Umbilical cord (tissue), 2 donors: Measurements from ENCODE around the gene MUC5AC. TPM values are rescaled to one million over a fixed set of nuclear protein-coding genes. Genes with fewer than 3 reads are reported as not detected.
A peak's percentile ranks its signal among the peaks of the same experiment; 100 is the strongest.
"Not testable (repeated sequence)": the region's sequence is repeated elsewhere in the genome, so short reads cannot be mapped to it uniquely, and the experiment has no call there.

Experiments used
- DNase-seq: peaks from one replicate; pipeline ENCODE4 v3.0.0-alpha.2; 2015; ENCODE audit warnings: low spot score
- total RNA-seq: library from RNA; depleted of rRNA; stranded (reverse); fragments of >200 nt; gene quantifications from one replicate; pipeline ENCODE4 v1.2.3, GENCODE V29; 2014; ENCODE audit warnings: low replicate concordance; ENCODE audit not compliant: insufficient read depth

Gene MUC5AC
- total RNA-seq, 1 donor from 2014 or later = 1.4 TPM

DNA sequence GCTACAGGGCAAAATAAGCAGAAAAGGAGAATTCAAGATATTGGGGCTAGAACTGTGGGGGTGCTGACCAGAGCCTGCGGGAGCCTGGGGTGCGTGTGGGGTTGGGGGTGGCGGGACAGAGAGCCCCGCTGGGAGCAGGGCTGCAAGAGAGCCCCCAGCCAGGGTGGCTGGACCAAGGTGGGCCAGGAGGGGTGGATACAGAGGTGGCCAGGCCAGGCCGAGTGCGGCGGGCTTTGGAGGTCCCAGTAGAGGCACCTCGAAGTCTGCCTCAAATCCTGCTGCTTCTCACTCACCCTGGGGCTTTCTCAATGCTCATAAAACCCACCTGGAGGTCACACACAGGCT, 48.2 kb downstream of the MUC5AC start:
- DNase-seq = no peak

GRCh38 chr11:1206391-1207271, 48.9 kb downstream of the MUC5AC start:
- DNase-seq = no peak

GRCh38 chr11:1207401-1208143, 49.8 kb downstream of the MUC5AC start:
- no peak for DNase-seq

DNA sequence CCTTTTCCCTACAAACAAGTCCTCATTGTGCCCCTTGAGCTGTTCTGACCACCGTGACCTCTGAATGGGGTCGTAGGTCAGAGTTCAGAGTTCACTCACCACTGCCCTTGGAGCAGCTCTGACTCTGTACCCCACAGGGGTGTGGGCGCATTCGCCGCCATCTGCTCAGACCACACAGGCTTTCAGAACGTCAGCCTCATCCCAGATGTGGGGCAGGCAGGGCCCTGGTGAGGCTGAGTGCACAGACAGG, 50.3 kb downstream of the MUC5AC start:
- no peak for DNase-seq

- DNase-seq = no peak
Observed at GRCh38 chr11:1208394-1209261, 50.9 kb downstream of the MUC5AC start.

DNA sequence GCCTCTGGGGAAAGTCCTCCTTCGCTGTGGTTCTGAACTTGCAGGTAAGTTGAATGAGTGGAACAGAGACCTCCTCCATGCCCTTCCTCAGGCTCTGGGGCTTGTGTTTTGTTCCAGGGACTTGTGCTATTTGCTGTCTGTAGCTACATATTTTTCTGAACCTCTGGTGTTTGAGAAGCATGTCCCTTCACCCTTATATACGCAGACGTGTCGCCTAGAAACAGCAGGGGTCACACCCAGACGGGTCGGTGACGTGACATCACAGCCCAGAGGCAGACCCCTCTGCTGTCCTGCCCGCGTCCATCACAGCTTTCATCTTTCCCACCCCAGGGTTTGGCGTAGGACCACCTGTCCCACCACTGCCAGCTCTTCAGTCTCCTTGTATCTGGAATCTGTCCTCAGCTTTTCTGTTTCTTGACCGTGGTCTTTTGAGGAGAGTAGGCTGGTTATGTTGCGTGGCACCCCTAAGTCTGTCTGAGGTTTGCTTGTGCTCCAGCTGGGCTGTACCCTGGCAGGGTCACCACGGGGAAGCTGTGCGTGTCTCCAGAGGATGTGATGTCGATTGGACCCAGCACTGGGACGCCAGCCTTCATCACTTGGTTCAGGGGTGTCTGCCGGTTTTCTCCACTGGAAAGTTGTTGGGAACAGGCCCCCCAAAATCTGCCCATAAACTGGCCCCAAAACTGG, 51.8 kb downstream of the MUC5AC start:
- no peak for DNase-seq

DNA sequence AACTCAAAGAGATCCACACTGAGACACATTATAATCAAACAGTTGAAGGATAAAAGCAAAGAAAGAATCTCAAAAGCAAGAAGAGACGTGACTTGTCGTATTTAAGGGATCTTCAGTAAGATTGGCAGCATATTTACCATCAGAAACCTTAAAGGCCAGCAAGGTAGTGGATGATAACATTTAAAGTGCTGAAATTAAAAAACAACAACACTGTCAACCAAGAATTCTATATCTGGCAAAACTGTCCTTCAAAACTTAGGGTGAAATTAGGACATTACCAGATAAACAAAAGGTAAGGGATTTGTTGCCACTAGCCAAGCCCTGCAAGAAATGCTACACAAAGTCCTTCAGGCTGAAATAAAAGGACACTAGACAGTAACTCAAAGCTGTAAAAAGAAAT, 54.1 kb downstream of the MUC5AC start:
- DNase-seq = no peak

DNA sequence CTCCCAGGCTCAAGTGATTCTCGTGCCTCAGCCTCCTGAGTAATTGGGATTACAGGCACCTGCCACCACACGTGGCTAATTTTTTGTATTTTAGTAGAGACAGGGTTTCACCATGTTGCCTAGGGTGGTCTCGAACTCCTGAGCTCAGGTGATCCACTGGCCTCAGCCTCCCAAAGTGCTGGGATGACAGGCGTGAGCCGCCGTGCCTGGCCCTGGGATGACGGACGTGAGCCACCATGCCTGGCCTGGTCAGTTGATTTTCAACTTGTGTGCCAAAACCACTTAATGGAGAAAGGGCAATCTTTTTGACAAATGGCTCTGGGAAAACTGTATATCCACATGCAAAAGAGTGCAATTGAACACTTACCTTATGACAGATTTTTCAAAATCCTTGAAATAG, 58.1 kb downstream of the MUC5AC start:
- not testable (repeated sequence) for DNase-seq

DNA sequence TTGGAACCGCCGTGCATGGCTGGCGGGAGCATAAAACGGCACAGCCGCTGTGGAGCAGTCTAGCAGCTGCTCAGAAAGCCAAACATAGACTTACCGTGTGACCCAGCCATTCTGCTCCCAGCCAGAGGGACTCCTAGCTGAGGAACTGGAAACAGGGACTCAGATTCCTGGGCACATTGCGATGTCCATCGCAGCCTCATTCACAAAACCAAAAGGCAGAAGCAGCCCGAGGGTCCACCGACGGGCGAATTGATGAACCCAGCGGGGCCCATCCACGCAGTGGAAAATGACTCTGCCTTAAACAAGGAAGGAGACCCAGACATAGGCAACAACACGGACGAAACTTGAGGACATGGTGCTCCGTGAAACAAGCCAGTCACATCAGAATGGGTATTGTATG, 59.4 kb downstream of the MUC5AC start:
- DNase-seq = no peak

DNA sequence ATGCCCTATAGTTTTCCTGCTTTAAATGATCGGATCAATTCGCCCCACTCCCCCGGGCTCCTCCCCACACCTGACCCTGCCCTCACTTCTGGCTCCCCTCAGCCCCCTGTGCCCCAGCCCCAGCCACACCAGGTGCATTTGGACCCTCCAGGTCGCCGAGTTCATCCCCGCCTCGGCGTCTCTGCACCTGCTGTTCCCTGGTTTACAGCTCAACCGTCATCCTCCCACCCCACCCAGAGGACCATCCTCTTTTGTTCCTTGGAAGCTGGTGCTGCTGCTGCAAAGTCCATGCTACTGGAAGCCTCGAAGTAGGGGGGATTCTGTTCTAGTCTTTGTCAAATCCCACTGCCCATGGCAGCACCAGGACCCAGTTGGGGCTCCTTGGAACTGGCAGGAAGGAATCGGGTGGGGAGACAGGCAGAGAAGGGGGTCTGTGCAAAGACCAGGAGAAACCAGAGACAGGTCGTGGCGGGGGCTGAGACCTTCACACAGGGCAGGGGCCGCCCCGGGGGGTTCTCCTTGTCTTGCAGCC, 60.6 kb downstream of the MUC5AC start:
- DNase-seq = no peak

DNA sequence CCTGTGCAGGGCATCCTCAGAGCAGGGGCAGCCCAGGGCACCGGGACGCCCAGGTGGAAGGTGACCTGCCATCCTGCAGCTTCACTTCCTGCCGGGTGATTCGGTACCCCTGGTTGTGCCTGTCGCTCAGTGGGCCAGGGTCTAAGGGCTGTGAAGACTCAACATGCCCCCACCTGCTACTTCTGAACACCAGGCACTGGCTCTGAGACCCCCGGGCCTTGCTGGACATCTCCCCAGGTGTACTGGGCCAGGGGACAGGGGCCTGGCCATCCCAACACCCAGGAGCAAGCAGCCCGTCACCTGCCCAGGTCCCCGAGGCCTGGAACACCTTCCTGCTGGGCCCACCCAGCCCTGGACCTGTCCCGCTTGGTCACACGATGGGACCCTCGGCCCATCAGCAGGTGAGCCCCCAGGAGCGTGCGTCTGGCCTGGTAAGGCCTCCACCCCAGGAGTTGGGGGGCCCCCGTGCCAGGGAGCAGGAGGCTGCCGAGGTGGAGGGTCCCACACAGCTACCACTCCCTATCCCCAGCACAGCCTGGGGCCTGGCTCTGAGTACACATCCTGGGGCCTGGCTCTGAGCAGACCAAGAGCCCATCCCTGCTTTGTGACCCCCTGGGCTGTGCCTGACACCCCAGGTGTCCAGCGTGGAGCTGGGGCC, 61.2 kb downstream of the MUC5AC start:
- DNase-seq = no peak

DNA sequence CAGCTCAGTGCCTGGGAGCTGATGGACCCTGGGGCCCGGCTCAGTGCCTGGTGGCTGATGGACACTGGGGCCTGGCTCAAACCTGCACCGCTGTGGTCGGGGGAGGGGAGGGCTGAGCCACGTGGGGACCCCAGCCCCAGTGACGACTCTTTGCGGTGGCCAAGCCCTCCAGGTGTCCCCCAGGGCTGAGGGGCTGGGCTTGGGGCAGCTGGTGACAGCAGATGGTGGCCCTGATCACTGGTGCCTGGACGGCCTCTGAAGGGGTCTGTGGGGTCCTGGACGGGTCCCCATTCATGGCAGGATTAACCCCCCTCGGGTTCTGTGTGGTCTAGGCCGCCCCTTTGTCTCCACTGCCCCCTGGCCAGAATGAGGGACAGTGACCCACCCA, 61.7 kb downstream of the MUC5AC start:
- no peak for DNase-seq

DNA sequence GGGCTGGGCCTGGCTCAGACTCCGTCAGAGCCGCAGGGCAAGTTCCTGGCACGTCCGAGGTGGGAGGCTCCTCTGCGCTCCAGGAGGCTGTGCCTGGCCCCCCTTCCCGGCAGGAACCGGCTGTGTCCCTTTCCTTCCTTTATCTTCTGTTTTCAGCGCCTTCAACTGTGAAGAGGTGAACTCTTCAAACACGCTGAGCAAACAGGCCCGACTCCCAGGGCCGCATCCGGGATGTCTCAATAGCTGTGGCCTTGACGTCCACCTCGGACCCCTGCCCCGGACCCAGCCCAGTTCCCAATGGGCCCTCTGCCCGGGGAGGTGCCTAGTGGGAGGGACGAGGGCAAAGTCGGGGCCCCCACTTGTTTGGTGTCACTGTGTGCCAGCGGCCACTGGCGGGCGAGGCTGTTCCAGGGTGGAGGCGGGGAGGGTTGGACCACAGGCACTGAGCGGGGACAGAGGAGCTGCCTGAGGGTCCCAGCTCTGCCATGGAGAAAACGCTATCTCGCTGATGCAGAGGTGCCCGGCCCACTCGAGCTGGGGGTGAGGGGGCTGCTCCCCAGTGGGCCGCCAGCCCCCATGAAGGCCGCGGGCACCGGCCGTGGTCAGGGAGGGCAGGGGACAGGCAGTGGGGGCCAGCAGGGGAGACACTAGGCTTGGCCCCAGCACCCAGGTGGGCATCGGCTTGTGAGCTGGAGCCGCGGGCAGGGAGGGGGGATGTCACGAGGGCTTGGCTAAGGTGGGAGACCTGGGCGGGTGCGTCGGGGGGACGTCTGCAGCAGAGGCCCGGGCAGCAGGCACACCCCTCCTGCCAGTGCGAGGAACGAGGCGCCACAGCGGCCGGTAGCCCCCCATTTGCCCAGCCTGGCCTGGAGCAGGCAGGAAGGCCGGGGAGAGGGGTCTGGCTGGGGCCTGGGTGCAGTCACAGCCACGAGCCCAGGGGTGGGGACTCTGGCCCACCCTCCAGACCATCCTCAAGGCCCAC, 62.4 kb downstream of the MUC5AC start:
- DNase-seq = no peak

- no peak for DNase-seq
Observed at GRCh38 chr11:1220941-1221721, 63.4 kb downstream of the MUC5AC start.

- DNase-seq = no peak
Observed at GRCh38 chr11:1221848-1222311, 64.1 kb downstream of the MUC5AC start.

DNA sequence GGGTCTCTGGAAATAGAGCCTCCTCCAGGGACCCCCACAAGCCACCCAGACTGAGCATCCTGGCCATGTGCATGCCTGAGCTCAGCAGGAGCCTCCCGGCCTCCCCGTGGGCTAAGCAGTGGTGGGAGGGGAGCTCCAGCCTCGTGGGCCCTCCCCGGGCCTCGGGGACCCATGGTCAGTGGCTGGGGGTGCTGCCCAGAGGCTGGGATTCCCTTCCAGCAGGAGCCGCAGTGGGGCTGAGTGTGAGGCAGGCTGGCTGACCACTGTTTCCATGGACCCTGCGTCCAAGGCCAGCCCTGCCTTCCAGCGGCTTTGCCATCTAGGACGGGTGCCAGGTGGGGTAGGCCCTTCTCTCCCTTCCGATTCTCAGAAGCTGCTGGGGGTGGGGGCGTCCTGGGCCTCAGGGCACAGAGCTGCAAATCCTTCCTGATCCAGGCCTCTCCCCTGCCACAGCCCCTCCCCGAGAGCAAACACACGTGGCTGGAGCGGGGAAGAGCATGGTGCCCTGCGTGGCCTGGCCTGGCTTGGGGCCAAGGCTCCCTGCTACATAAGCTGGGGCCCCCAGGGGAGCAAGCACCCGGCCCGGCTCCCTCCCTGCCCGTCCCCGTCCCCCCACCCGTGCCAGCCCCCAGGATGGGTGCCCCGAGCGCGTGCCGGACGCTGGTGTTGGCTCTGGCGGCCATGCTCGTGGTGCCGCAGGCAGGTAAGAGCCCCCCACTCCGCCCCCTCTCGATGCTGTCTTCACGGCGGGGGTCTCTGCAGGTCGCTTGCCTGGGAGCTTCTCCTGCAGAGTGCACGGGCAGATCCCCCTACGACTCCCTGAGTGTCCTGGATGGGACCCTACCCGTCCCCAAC, 65.0 kb downstream of the MUC5AC start, which contains the start of gene MUC5B:
TSS of gene MUC5B (plus strand) at position 576 of the 855 bp plus-strand sequence. CDS start at position 634, 58 bp downstream.
- peak; percentile 63 for DNase-seq

DNA sequence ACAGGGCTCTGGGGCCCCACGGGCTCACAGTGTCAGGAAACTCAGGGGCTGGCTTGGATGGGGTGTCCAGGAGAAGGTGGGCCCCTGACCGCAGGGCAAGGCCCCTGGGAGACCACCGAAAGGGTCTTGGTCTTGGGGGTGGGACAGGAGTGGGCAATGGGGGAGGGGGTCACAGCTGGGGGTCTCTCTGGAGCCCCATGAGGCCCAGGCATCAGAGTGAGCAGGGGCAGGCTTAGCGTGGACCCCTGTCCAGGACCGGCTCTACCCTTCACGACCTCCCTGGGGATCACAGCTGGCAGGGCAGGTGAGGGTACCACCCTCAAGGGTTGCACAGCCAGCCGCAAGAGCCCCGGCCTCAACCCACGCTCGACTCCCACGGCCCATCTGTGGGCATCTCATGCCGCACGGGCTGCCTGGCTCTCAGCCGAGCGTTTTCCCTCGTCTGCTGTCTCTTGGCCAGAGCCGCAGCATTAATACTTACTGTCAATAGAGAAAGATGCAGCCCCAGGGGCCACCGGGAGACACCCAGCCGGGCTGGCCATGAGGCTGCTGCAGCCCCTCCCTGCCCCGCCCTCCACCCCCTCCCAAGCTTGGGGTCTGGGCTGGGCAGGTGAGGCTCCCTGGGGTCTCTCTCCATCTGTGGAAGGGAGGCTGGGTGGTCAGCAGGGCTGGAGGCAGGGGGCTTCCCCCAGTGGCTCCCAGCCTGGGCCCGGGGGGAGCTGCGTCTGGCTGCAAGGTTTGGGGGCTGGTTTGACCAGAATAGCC, 65.8 kb downstream of the MUC5AC start:
- no peak for DNase-seq
